Left colon (tissue), 2 donors: ENCODE results near the gene CBX2. TPM values are rescaled to one million over a fixed set of nuclear protein-coding genes. Genes with fewer than 3 reads are reported as not detected.

Source experiments
- ATAC-seq: fragments of 200-7000 bp; cut with Tn5 transposase; one replicate; pipeline ENCODE4 v1.9.1; 2020; ENCODE audit warnings: mild to moderate bottlenecking, moderate library complexity
- DNase-seq, 2 donors: peaks; one replicate each; pipeline ENCODE4 v3.0.0-alpha.2; 2020
- intact Hi-C, 2 donors: fragments of 100-400 bp; cut with DNase I in 1 of 2; cut with micrococcal nuclease in 1 of 2; formaldehyde crosslinking; loops; one replicate each; pipeline versions ENCODE4 v1.11.2 to v1.14.0; 2022; cut with DNase I, micrococcal nuclease
- total RNA-seq, 2 donors: library from RNA; stranded (reverse); fragmentation: NEBNext Ultra II Directional; extraction: Animal tissue kit (Norgen Biotek cat#: 25700); gene quantifications; one replicate each; pipeline ENCODE4 v1.2.1, GENCODE V29; 2021
- donor health status: DM: no; HTN: no; CAD: no.
- donor health status: DM: yes; HTN: yes; CAD: no.

The CBX2 gene
- total RNA-seq, 2 donors from 2014 or later = 0.49 to 0.78 TPM

GRCh38 chr17:79783891-79784290 is 5.9 kb downstream of the CBX2 start:
- DNase-seq (no peak), ATAC-seq (no peak)
- intact Hi-C loops = loop anchor here in 1 of 2 donors (10.0 kb wide), 1 partner anchor 211 kb away; no protein-coding TSS in a partner anchor

GRCh38 chr17:79784353-79785016 is 6.5 kb downstream of the CBX2 start:
- intact Hi-C loops = loop anchor here in 1 of 2 donors (10.0 kb wide), 1 partner anchor 210 kb away; no protein-coding TSS in a partner anchor
- DNase-seq = no peak
- no peak for ATAC-seq

GRCh38 chr17:79785017-79785899 is 7.3 kb downstream of the CBX2 start:
- ATAC-seq = no peak
- intact Hi-C loops = loop anchor here in 1 of 2 donors (10.0 kb wide), 1 partner anchor 210 kb away; no protein-coding TSS in a partner anchor

GRCh38 chr17:79785900-79786810 is 8.2 kb downstream of the CBX2 start:
- intact Hi-C loops = loop anchor here in 1 of 2 donors (10.0 kb wide), 1 partner anchor 209 kb away; no protein-coding TSS in a partner anchor

More at GRCh38 chr17:79785017-79785899, 7.3 kb downstream of the CBX2 start:
- DNase-seq = no peak

GRCh38 chr17:79786930-79787643 is 9.1 kb downstream of the CBX2 start:
- DNase-seq (no peak), ATAC-seq (no peak)
- intact Hi-C loops = loop anchor here in 1 of 2 donors (10.0 kb wide), 1 partner anchor 208 kb away; no protein-coding TSS in a partner anchor

More at GRCh38 chr17:79785900-79786810, 8.2 kb downstream of the CBX2 start:
- ATAC-seq (no peak), DNase-seq (no peak)

- no peak for ATAC-seq
- intact Hi-C loops = loop anchor here in 1 of 2 donors (10.0 kb wide), 1 partner anchor 206 kb away; no protein-coding TSS in a partner anchor
Observed at GRCh38 chr17:79788455-79788854, 10.5 kb downstream of the CBX2 start.

GRCh38 chr17:79788989-79789942 is 11.3 kb downstream of the CBX2 start:
- DNase-seq = no peak
- intact Hi-C loops = loop anchor here in 1 of 2 donors (10.0 kb wide), 1 partner anchor 206 kb away; no protein-coding TSS in a partner anchor

More at GRCh38 chr17:79788455-79788854, 10.5 kb downstream of the CBX2 start:
- DNase-seq = no peak

GRCh38 chr17:79789943-79790804 is 12.2 kb downstream of the CBX2 start:
- ATAC-seq (peak; percentile 67), DNase-seq (peak in 1 of 2 donors; percentile 62)
- intact Hi-C loops = loop anchor here in 1 of 2 donors (10.0 kb wide), 1 partner anchor 205 kb away; no protein-coding TSS in a partner anchor

More at GRCh38 chr17:79788989-79789942, 11.3 kb downstream of the CBX2 start:
- ATAC-seq = peak; percentile 15

- intact Hi-C loops = no loop called here
- DNase-seq = no peak
- ATAC-seq = no peak
Observed at GRCh38 chr17:79790805-79791734, 13.1 kb downstream of the CBX2 start.

- DNase-seq (no peak), ATAC-seq (no peak)
Observed at GRCh38 chr17:79791735-79792161, 13.8 kb downstream of the CBX2 start.

GRCh38 chr17:79792341-79792871 is 14.5 kb downstream of the CBX2 start:
- ATAC-seq = no peak

More at GRCh38 chr17:79791735-79792161, 13.8 kb downstream of the CBX2 start:
- intact Hi-C loops = no loop called here

GRCh38 chr17:79792984-79793923 is 15.3 kb downstream of the CBX2 start:
- DNase-seq (no peak), ATAC-seq (no peak)
- intact Hi-C loops = no loop called here

More at GRCh38 chr17:79792341-79792871, 14.5 kb downstream of the CBX2 start:
- no peak for DNase-seq
- intact Hi-C loops = no loop called here

- no peak for ATAC-seq
- no peak for DNase-seq
- intact Hi-C loops = no loop called here
Observed at GRCh38 chr17:79793924-79794304, 16.0 kb downstream of the CBX2 start.
